Naive thymus-derived CD8-positive, alpha-beta T cell (primary cell): ENCODE data around the gene CD300H. TPM values are rescaled to one million over a fixed set of nuclear protein-coding genes. Genes with fewer than 3 reads are reported as not detected.
"Not testable (repeated sequence)": the region's sequence is repeated elsewhere in the genome, so short reads cannot be mapped to it uniquely, and the experiment has no call there.

Experiments used
- ATAC-seq, 2 donors: fragments of 150-1000 bp; cut with Tn5 transposase in 1 of 2; sonication (Bioruptor Pico), chemical (Tn5 transposase) in 1 of 2; 1 replicate in 1 of 2; 2 replicates in 1 of 2; pipeline ENCODE4 v1.10.0; 2021; ENCODE audit warnings: mild to moderate bottlenecking in 2 of 2, moderate library complexity in 2 of 2
- POLR2A ChIA-PET: fragments of 350-600 bp; sonication (Branson Sonifier 250); formaldehyde crosslinking; loops from one replicate; lab custom pipeline; 2021; ENCODE audit warnings: antibody characterized with exemption; lab: Charles Lee
- DNase-seq, 10 donors: peaks; one replicate each; pipeline versions ENCODE4 v3.0.0 to v3.0.0-alpha.2; 2020 to 2022
- H3K27ac Mint-ChIP-seq, 10 donors: one replicate each; pipeline ENCODE4 v1.8.0; 2020 to 2022; ENCODE audit warnings: mild to moderate bottlenecking in 10 of 10, mixed read lengths in 10 of 10, moderate library complexity in 4 of 10, inconsistent platforms in 1 of 10
- H3K27me3 Mint-ChIP-seq, 5 donors: one replicate each; pipeline ENCODE4 v1.8.0; 2021 to 2022; ENCODE audit warnings: mixed read lengths in 5 of 5
- H3K36me3 Mint-ChIP-seq, 3 donors: one replicate each; pipeline ENCODE4 v1.8.0; 2020 to 2022; ENCODE audit warnings: mixed read lengths in 3 of 3, mild to moderate bottlenecking in 2 of 3, inconsistent platforms in 1 of 3
- H3K4me1 Mint-ChIP-seq, 4 donors: one replicate each; pipeline ENCODE4 v1.8.0; 2021 to 2022; ENCODE audit warnings: mixed read lengths in 4 of 4
- H3K4me3 Mint-ChIP-seq, 10 donors: one replicate each; pipeline ENCODE4 v1.8.0; 2020 to 2022; ENCODE audit warnings: mild to moderate bottlenecking in 10 of 10, mixed read lengths in 10 of 10, moderate library complexity in 6 of 10, inconsistent platforms in 1 of 10
- H3K9me3 Mint-ChIP-seq, 9 donors: one replicate each; pipeline ENCODE4 v1.8.0; 2020 to 2022; ENCODE audit warnings: mixed read lengths in 9 of 9, mild to moderate bottlenecking in 3 of 9, inconsistent platforms in 1 of 9, moderate library complexity in 1 of 9
- polyA plus RNA-seq, 3 donors: library from polyadenylated mRNA; unstranded; fragments of 300-500 nt; fragmentation: Illumina TruSeq; gene quantifications; one replicate each; pipeline ENCODE4 v1.2.3, GENCODE V29; 2021
- total RNA-seq, 8 experiments: library from RNA in 2 of 8; stranded (reverse) in 2 of 8; gene quantifications; one replicate each; pipeline ENCODE4 v1.2.3 and lab custom pipeline; 2021 to 2026

Gene CD300H
- total and polyA plus RNA-seq, 5 experiments from 2014 or later = not detected

DNA sequence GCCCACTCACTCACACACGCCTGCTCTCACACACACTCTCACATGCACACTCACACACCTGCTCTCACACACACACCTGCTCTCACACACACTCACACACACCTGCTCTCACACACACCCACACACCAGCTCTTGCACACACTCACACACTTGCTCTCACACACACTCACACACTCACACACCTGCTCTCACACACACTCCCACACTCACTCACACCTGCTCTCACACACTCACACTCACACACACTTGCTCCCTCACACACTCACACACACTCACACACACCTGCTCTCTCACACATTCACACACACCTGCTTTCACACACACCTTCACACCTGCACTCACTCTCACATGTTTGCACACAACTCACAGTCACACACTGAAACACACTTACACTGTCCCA lies 4.0 kb downstream of the CD300H start:
- H3K9me3 Mint-ChIP-seq = peaks cover 0 to 5% (median 0%) of the 10 kb centered on the region in 9 donors
- H3K4me3 Mint-ChIP-seq = no peak overlapping the region
- H3K36me3 Mint-ChIP-seq = no peaks in the 10 kb centered on the region
- peak in 1 of 10 donors; percentile 8 for DNase-seq
- H3K27me3 Mint-ChIP-seq = peaks cover 9 to 37% (median 14%) of the 10 kb centered on the region in 5 donors
- peaks cover 13 to 22% (median 14%) of the 10 kb centered on the region in 4 donors for H3K4me1 Mint-ChIP-seq
- POLR2A ChIA-PET = no interaction called here
- ATAC-seq = no peak
- H3K27ac Mint-ChIP-seq = peak overlapping the region in 2 of 10 donors; percentile 36 to 73

DNA sequence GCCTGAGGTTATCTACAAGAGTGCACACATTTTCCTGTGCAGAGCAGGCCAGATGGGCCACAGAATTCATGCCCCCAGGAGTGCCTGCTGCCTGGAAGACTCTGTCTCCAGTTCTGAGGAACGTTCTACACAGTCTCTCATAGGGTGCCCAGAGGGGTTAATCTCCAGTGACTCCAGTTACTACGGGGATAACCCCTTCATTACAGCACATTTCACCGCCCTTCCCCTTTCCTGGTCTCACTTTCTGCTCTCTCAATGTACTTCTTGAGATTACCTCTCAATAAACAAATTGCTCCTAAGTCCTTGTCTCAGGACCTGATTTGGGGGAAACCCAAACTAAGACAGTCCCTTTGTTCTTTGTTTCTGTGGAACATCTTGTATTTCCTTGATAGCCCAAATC lies 5.7 kb downstream of the CD300H start:
- Mint-ChIP-seq H3K4me3 (no peak overlapping the region), H3K36me3 (no peaks in the 10 kb centered on the region)

DNA sequence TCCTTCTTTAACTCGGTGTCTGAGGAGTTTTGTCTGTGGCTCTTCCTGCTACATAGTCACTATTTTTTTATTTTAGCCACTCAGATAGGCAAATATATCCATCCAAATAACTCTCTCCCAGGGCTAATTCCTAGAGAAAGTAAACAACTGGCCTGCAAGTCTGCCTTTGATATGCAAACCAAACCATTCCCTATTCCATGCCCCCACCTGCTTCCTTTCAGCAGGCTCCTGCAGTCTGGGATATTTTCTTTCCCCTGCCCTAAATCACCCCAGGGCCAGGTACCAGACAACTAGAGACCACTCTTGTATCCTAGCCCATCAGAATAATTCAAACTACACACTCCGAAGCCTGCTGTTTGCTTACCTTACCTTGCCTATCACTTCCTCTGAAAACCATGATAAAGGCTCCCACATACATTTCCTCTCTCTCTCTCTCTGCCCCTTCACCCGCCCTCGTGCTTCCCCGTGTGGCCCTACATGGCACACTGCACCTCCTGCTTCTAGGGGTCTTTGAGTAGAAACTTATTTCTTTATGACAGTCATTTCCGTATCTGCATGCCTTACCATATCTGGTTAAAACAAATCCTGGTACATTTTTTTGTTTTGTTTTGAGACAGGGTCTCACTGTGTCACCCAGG lies 8.3 kb downstream of the CD300H start:
- peak overlapping the region in 7 of 10 donors; percentile 0 to 48 (median 22) for H3K4me3 Mint-ChIP-seq
- DNase-seq (peak in 3 of 10 donors; percentile 4 to 20 (median 7)), ATAC-seq (peak in 1 of 2 donors; percentile 45)
- no peaks in the 10 kb centered on the region for H3K36me3 Mint-ChIP-seq
- H3K9me3 Mint-ChIP-seq = peaks cover 0 to 5% (median 0%) of the 10 kb centered on the region in 9 donors
- peak overlapping the region in 4 of 10 donors; percentile 5 to 55 (median 38) for H3K27ac Mint-ChIP-seq
- POLR2A ChIA-PET = no interaction called here
- H3K27me3 Mint-ChIP-seq = peaks cover 0 to 15% (median 4%) of the 10 kb centered on the region in 5 donors
- H3K4me1 Mint-ChIP-seq = peaks cover 11 to 38% (median 12%) of the 10 kb centered on the region in 4 donors

More for the DNA sequence above, 5.7 kb downstream of the CD300H start:
- Mint-ChIP-seq H3K9me3 (peaks cover 0 to 5% (median 0%) of the 10 kb centered on the region in 9 donors), H3K27me3 (peaks cover 0 to 26% (median 5%) of the 10 kb centered on the region in 5 donors), H3K27ac (peak overlapping the region in 2 of 10 donors; percentile 17 to 65), H3K4me1 (peaks cover 11 to 36% (median 12%) of the 10 kb centered on the region in 4 donors)
- POLR2A ChIA-PET = no interaction called here
- DNase-seq (no peak), ATAC-seq (no peak)

DNA sequence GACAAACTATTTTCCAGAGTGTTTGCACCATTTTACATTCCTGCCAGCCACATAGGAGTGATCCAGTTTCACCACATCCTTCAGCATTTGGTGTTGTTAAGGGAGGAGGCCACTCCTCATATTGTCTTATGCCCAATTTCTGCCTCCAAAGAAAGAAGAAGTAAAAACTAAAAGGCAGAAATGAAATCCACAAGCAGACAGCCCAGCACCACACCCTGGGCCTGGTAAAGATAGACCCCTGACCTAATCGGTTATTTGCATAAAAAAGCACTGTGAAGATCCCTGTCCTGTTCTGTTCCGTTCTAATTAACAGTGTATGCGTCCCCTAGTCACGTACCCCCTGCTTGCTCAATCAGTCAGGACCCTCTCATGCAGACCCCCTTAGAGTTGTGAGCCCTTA lies 8.9 kb downstream of the CD300H start:
- ATAC-seq, POLR2A ChIA-PET, H3K9me3 Mint-ChIP-seq, H3K36me3 Mint-ChIP-seq: not testable (repeated sequence)
- Mint-ChIP-seq H3K4me3 (peak overlapping the region in 1 of 10 donors; percentile 48), H3K4me1 (peaks cover 9 to 38% (median 12%) of the 10 kb centered on the region in 4 donors), H3K27ac (peak overlapping the region in 2 of 10 donors; percentile 5 to 55), H3K27me3 (peaks cover 0 to 11% (median 4%) of the 10 kb centered on the region in 5 donors)
- DNase-seq = peak in 1 of 10 donors; percentile 32

DNA sequence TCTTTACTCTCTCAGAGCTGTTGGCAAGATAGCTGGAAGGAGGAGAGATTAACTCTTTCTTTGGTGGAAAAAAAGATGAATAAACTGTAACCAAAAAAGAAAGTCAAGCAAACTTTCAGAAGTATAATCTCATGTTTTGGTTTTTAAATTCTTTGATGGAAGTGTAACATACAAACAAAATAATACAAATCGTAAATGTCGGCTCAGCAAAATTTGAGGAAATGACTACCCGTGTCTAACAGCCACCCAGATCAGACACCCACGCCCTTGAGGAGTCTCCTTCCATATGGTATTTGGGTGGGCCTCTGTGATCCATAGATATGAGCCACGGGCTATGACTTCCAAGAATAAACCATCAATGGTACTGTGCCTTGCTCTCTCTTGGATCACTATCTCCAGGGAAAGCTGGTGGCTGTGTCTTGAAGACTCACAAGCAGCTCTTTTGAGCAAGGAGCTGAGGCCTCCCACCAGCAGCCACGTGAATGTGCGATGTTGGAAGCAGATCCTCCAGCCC lies 11.8 kb downstream of the CD300H start:
- POLR2A ChIA-PET = no interaction called here

DNA sequence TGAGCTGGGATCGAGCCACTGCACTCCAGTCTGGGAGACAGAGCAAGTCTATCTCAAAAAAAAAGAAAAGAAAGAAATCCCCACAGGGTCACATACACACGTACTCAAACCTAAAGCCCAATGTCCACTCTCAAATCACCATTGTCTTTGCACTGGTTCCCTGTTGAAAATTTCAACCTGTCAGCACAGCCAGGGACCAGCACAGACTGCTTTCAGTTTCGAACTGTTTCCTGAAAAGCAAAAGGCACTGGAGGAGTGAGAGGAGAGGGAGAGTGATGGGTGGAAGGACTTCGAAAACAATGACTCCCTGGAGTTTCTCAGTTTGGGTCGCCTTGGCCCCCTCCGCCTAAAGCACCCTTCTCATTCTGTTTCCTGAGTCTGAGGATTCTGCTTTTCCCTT lies 12.4 kb downstream of the CD300H start:
- POLR2A ChIA-PET = no interaction called here
- Mint-ChIP-seq H3K4me1 (peaks cover 6 to 31% (median 12%) of the 10 kb centered on the region in 4 donors), H3K27ac (no peak overlapping the region), H3K9me3 (peaks cover 0 to 5% (median 0%) of the 10 kb centered on the region in 9 donors), H3K27me3 (peaks cover 0 to 7% (median 0%) of the 10 kb centered on the region in 5 donors), H3K36me3 (no peaks in the 10 kb centered on the region), H3K4me3 (no peak overlapping the region)
- DNase-seq (peak in 1 of 10 donors; percentile 4), ATAC-seq (no peak)

More for the DNA sequence above, 11.8 kb downstream of the CD300H start:
- no peak overlapping the region for H3K4me3 Mint-ChIP-seq
- H3K27ac Mint-ChIP-seq = no peak overlapping the region
- DNase-seq (peak in 1 of 10 donors; percentile 9), ATAC-seq (no peak)
- peaks cover 0 to 3% (median 0%) of the 10 kb centered on the region in 5 donors for H3K27me3 Mint-ChIP-seq
- H3K36me3 Mint-ChIP-seq = no peaks in the 10 kb centered on the region
- peaks cover 6 to 31% (median 12%) of the 10 kb centered on the region in 4 donors for H3K4me1 Mint-ChIP-seq
- H3K9me3 Mint-ChIP-seq = peaks cover 0 to 5% (median 0%) of the 10 kb centered on the region in 9 donors

DNA sequence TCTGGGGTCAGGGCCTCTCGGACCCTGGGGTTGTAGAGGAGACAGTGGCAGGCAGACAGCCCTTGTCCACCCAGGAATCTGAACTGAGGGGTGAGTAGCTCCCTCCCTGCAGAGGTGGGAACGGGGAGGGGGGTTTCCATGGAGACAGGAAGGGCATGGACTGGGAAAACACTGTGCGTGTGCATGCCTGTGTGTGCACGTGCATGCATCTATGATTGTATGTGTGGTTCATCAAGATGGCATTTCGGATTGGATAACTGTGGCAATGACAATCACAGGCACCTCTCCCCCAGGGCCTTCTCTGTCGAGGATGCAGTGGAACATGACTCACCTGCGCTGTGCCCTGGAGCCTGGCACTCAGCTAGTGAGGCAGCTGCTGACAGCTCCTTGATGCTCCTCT lies 15.3 kb downstream of the CD300H start:
- H3K36me3 Mint-ChIP-seq = no peaks in the 10 kb centered on the region
- H3K9me3 Mint-ChIP-seq = peaks cover 0 to 5% (median 0%) of the 10 kb centered on the region in 9 donors
- DNase-seq = no peak
- peaks cover 0 to 12% (median 0%) of the 10 kb centered on the region in 5 donors for H3K27me3 Mint-ChIP-seq
- ATAC-seq = no peak
- no peak overlapping the region for H3K4me3 Mint-ChIP-seq
- POLR2A ChIA-PET = no interaction called here
- no peak overlapping the region for H3K27ac Mint-ChIP-seq
- H3K4me1 Mint-ChIP-seq = peaks cover 6 to 14% (median 8%) of the 10 kb centered on the region in 4 donors

DNA sequence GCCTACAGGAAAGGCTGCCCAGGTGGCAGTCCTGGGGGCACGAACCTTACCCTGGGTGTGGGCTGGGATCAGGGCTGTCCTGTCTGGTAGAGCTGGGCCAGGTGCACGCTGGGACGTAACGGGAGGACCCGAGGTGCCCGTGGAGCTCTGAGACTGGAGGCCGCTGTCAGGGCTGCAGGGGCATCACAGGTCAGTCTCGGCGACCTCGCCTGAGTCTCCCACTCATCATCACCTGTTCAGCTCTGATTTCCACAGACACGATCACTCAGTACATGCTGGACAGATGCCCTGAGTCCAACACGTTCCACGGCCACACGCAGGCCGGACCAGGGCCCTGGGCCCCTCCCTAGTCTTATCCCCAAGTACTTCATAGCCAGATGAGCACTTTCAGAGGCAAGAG lies 16.7 kb downstream of the CD300H start:
- peak in 1 of 10 donors; percentile 34 for DNase-seq
- H3K4me3 Mint-ChIP-seq = no peak overlapping the region
- H3K9me3 Mint-ChIP-seq = no peaks in the 10 kb centered on the region
- no peak overlapping the region for H3K27ac Mint-ChIP-seq
- peaks cover 6 to 22% (median 8%) of the 10 kb centered on the region in 4 donors for H3K4me1 Mint-ChIP-seq
- POLR2A ChIA-PET = no interaction called here
- ATAC-seq = no peak
- peaks cover 0 to 12% (median 0%) of the 10 kb centered on the region in 5 donors for H3K27me3 Mint-ChIP-seq
- no peaks in the 10 kb centered on the region for H3K36me3 Mint-ChIP-seq

DNA sequence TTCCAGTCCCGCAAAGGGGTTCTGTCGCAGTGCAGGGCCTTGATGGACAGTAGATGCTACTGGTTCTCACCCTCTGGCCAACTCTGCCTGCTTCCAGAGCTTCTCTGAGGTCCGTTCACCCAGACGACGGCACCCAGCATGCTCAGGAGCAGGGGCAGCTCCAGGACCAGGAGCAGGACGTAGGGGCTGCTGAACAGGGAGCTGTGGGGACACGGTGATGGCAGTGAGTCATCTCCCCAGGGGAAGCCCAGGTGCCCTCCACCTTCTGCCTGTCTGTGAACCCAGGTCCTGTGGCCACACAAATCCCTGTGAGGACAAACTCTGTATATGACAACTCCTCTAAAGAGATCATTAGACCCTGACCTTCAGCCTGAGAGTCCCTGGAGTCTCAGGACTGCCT lies 18.0 kb downstream of the CD300H start:
- Mint-ChIP-seq H3K4me1 (peaks cover 6 to 29% (median 8%) of the 10 kb centered on the region in 4 donors), H3K4me3 (peak overlapping the region in 1 of 10 donors; percentile 10), H3K27ac (no peak overlapping the region), H3K9me3 (no peaks in the 10 kb centered on the region), H3K27me3 (peaks cover 0 to 12% (median 0%) of the 10 kb centered on the region in 5 donors), H3K36me3 (no peaks in the 10 kb centered on the region)
- no peak for ATAC-seq
- POLR2A ChIA-PET = no interaction called here
- DNase-seq = peak in 1 of 10 donors; percentile 26

DNA sequence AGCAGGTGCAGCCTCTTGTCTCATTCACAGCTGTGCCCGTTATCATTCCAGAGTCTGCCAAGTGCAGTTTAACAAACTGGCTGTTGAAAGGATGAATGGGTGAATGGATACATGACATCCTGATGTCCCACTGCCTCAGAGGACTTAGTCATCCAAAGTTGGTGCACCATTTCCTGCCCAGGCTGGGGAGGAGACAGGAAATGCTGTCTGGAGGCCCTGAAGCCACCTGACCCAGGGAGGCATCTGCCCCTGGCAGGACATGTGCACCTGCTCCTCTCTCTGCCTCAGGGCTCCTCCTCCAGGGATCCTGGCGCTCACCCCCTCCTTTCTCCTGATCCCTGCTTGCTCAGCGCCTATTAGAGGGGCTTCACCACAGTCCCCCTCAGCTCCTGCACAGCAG lies 19.6 kb downstream of the CD300H start:
- Mint-ChIP-seq H3K27me3 (peaks cover 0 to 12% (median 0%) of the 10 kb centered on the region in 5 donors), H3K9me3 (no peaks in the 10 kb centered on the region), H3K4me1 (peaks cover 6 to 31% (median 8%) of the 10 kb centered on the region in 4 donors), H3K27ac (no peak overlapping the region), H3K4me3 (peak overlapping the region in 1 of 10 donors; percentile 17), H3K36me3 (no peaks in the 10 kb centered on the region)
- POLR2A ChIA-PET = no interaction called here
- no peak for ATAC-seq
- DNase-seq = no peak

DNA sequence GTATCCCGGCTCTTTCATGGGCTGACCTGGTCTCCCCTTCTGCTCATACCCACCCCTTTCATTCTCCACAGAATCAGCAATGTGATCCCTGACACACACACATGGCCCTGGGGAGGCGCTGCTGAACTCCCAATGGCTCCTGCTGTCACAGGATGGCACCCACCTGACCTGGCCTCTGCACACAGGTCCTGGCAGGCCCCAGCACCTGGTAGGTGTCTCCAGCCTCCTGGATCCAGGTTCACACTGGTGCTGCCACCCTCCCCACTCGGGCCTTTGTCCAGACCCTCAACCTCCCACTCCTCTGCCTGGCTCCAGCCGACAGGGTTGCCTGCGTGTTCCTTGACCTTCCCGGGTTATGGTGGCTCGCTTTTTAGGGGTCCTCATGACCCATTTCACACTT lies 20.0 kb downstream of the CD300H start:
- no peak for ATAC-seq
- peaks cover 6 to 31% (median 8%) of the 10 kb centered on the region in 4 donors for H3K4me1 Mint-ChIP-seq
- H3K27ac Mint-ChIP-seq = no peak overlapping the region
- H3K9me3 Mint-ChIP-seq = no peaks in the 10 kb centered on the region
- H3K36me3 Mint-ChIP-seq = no peaks in the 10 kb centered on the region
- peak in 1 of 10 donors; percentile 55 for DNase-seq
- POLR2A ChIA-PET = no interaction called here
- H3K27me3 Mint-ChIP-seq = peaks cover 0 to 14% (median 0%) of the 10 kb centered on the region in 5 donors
- H3K4me3 Mint-ChIP-seq = peak overlapping the region in 1 of 10 donors; percentile 17

DNA sequence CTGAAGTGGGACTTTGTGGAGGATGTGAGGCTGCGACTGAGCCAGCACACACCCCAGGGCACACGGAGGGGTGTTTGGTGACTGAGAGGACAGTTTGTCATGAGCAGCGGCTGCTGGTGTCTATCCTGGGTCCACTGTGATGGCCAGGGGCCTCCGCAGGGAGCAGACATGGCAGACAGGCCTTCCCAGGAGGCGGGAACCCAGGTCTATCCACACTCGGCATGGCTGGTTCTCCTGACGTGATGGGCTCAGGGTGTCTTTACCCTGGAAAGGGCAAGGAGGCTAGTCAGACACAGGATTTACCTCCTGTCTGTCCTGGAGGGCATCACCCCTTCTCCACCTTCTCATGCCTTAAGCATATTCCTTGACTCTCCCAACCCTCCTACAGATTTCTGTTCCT lies 20.7 kb downstream of the CD300H start:
- no peak overlapping the region for H3K4me3 Mint-ChIP-seq
- POLR2A ChIA-PET = no interaction called here
- H3K27ac Mint-ChIP-seq = no peak overlapping the region
- ATAC-seq = no peak
- no peaks in the 10 kb centered on the region for H3K36me3 Mint-ChIP-seq
- DNase-seq = peak in 1 of 10 donors; percentile 52
- peaks cover 0 to 16% (median 0%) of the 10 kb centered on the region in 5 donors for H3K27me3 Mint-ChIP-seq
- H3K9me3 Mint-ChIP-seq = no peaks in the 10 kb centered on the region
- H3K4me1 Mint-ChIP-seq = peaks cover 6 to 31% (median 8%) of the 10 kb centered on the region in 4 donors

DNA sequence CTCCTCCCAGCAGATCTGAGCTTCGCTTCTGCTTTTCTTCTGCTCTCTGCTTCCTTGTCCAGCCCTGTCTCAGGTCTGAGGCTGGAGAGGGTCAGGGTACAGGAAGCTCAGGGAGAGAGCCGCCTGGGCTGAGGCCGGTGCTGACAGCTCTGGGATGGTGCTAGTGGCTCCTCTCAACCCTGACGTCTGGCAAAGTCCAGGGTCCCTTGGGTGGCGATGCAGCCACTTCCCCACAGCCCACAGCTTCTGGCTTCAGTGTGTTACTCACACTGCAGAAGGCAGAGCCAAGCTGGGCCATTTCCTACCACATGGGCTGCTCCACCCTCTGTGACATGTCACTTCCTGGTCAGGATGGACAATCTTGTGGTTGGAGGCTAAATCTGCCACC lies 21.5 kb downstream of the CD300H start, which contains the start of gene CD300C:
Gene CD300C, minus strand, starts transcription at position 273 of the 388 bp plus-strand sequence. CDS start 333 bp downstream, outside the sequence.
- Mint-ChIP-seq H3K9me3 (no peaks in the 10 kb centered on the region), H3K27ac (peak within 1 kb of the TSS in 2 of 10 donors; percentile 25 to 56), H3K4me3 (peak within 1 kb of the TSS in 1 of 10 donors; percentile 73), H3K36me3 (no peaks in the 10 kb centered on the region), H3K27me3 (peaks cover 0 to 12% (median 0%) of the 10 kb centered on the region in 5 donors), H3K4me1 (peaks cover 6 to 27% (median 8%) of the 10 kb centered on the region in 4 donors)
- DNase-seq (peak in 1 of 10 donors; percentile 49), ATAC-seq (no peak)
- POLR2A ChIA-PET = no interaction called here
